Esophagus (tissue), 2 donors: Measurements from ENCODE around the gene BSDC1. TPM values are rescaled to one million over a fixed set of nuclear protein-coding genes. Genes with fewer than 3 reads are reported as not detected.
"Not testable (repeated sequence)": the region's sequence is repeated elsewhere in the genome, so short reads cannot be mapped to it uniquely, and the experiment has no call there.

ENCODE experiments used
- H3K27ac ChIP-seq, 2 donors: one replicate each; pipeline ENCODE4 v1.5.1; 2013; ENCODE audit warnings: low read depth in 2 of 2, mild to moderate bottlenecking in 2 of 2, inconsistent platforms in 1 of 2, low read length in 1 of 2, moderate library complexity in 1 of 2
- H3K27me3 ChIP-seq, 2 donors: one replicate each; pipeline ENCODE4 v1.6.1; 2013; ENCODE audit warnings: low read length in 2 of 2, control low read depth in 1 of 2, mild to moderate bottlenecking in 1 of 2; ENCODE audit not compliant: insufficient read depth in 2 of 2, control insufficient read depth in 1 of 2
- H3K36me3 ChIP-seq, 2 donors: one replicate each; pipeline ENCODE4 v1.6.1; 2013; ENCODE audit warnings: low read length in 1 of 2; ENCODE audit not compliant: control insufficient read depth in 2 of 2, insufficient read depth in 2 of 2
- H3K4me1 ChIP-seq, 2 donors: one replicate each; pipeline ENCODE4 v1.6.1; 2013; ENCODE audit warnings: low read length in 1 of 2; ENCODE audit not compliant: control insufficient read depth in 2 of 2, insufficient read depth in 2 of 2
- H3K4me3 ChIP-seq, 2 donors: one replicate each; pipeline ENCODE4 v1.5.1; 2013; ENCODE audit warnings: low read length in 2 of 2, mild to moderate bottlenecking in 2 of 2, low read depth in 1 of 2, moderate library complexity in 1 of 2
- H3K9me3 ChIP-seq, 2 donors: one replicate each; pipeline ENCODE4 v1.6.1; 2013; ENCODE audit warnings: mild to moderate bottlenecking in 2 of 2, low read depth in 1 of 2, low read length in 1 of 2, moderate library complexity in 1 of 2; ENCODE audit not compliant: control insufficient read depth in 2 of 2, insufficient read depth in 1 of 2
- WGBS, 2 donors: extraction: QIAGEN DNeasy Blood & Tissue Kit; methylation state at CpG; one replicate each; pipeline ENCODE4 v1.1.7; 2013; 5-methylcytosine and 5-hydroxymethylcytosine counted together
- polyA plus RNA-seq, 2 donors: library from polyadenylated mRNA; stranded (reverse); fragments of 200-250 nt; gene quantifications; one replicate each; pipeline ENCODE4 v1.2.3, GENCODE V29; 2013
- donor health status: healthy with polysubstance abuse.
- donor health status: Bipolar disorder and iron deficiency.

The BSDC1 gene
- polyA plus RNA-seq, 2 donors = 24.1 to 26.9 TPM

DNA sequence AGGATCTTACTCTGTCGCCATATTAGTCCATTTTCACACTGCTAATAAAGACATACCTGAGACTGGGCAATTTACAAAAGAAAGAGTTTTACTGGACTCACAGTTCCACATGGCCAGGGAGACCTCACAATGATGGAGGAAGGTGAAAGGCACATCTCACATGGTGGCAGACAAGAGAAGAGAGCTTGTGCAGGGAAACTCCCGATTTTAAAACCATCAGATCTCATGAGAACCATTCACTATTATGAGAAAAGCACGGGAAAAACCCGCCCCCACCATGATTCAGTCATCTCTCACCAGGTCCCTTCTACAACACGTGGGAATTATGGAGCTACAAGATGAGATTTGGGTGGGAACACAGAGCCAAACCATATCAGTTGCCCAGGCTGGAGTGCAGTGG is 2.3 kb upstream of the BSDC1 start:
- H3K36me3 ChIP-seq, H3K9me3 ChIP-seq, H3K27ac ChIP-seq, H3K27me3 ChIP-seq, H3K4me3 ChIP-seq, H3K4me1 ChIP-seq: not testable (repeated sequence)
- 87% methylated on average over 5 of the region's 5 CpGs for WGBS, 2 donors

GRCh38 chr1:32394890-32395432 is 720 bp upstream of the BSDC1 start:
- peaks cover 0 to 4% of the 10 kb centered on the region in 2 donors for H3K36me3 ChIP-seq
- 1 to 5% methylated on average over 14 of the region's 14 CpGs for WGBS, 2 donors
- no peaks in the 10 kb centered on the region for H3K9me3 ChIP-seq
- H3K4me1 ChIP-seq = peaks cover 0 to 4% of the 10 kb centered on the region in 2 donors
- peak overlapping the region; percentile 98 for H3K4me3 ChIP-seq
- H3K27ac ChIP-seq = peak overlapping the region; percentile 95 to 99
- no peaks in the 10 kb centered on the region for H3K27me3 ChIP-seq

DNA sequence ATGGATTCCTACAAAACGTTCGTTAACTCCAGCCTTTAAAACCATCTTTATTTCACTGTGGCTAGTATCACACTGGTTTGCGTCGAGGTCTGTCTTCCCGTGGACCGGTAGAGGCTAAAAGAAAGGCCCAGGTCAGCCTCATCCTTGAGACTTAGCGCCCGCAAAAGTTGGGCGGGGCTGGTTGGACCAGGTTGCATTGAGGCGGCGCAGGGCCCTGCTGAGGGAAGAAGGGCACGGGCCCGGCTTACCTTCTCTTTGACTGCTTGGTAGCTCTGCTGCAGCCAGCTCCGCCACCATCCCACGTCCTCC is 455 bp downstream of the BSDC1 start:
- Histone ChIP-seq H3K27ac (peak overlapping the region; percentile 86 to 98), H3K9me3 (no peaks in the 10 kb centered on the region), H3K27me3 (no peaks in the 10 kb centered on the region), H3K4me1 (peaks cover 0 to 4% of the 10 kb centered on the region in 2 donors), H3K4me3 (peak overlapping the region; percentile 98), H3K36me3 (peaks cover 0 to 8% of the 10 kb centered on the region in 2 donors)
- 1 to 3% methylated on average over 15 of the region's 15 CpGs for WGBS, 2 donors

DNA sequence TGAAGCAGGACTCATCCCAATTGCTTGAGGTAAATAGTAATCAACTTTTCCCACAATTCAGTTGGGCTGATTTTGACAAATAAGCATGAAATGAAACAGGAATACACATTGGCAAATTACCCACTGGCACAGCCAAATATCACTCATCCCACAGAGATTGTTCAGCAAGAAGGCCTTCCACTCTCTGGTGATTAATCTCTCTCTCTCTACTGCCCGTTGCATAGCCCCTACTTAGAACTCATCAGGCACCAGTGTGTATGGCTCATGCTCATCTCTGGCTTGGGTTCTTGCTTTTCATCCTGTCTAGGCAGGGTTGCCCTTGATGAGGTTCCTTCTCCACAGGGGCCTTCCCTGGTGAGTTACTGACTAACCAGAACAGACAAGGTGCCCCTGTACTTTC is 1.1 kb downstream of the BSDC1 start:
- Histone ChIP-seq H3K36me3 (peaks cover 0 to 8% of the 10 kb centered on the region in 2 donors), H3K9me3 (no peaks in the 10 kb centered on the region), H3K27me3 (no peaks in the 10 kb centered on the region), H3K4me1 (peaks cover 0 to 4% of the 10 kb centered on the region in 2 donors), H3K4me3 (peak overlapping the region in 1 of 2 donors; percentile 98), H3K27ac (no peak overlapping the region)
- 50 to 61% methylated on average over 1 of the region's 1 CpG for WGBS, 2 donors

GRCh38 chr1:32392325-32392724 is 1.9 kb downstream of the BSDC1 start:
- Histone ChIP-seq H3K36me3 (peaks cover 0 to 8% of the 10 kb centered on the region in 2 donors), H3K27ac (no peak overlapping the region), H3K4me3 (no peak overlapping the region), H3K4me1 (peaks cover 0 to 4% of the 10 kb centered on the region in 2 donors), H3K9me3 (no peaks in the 10 kb centered on the region), H3K27me3 (no peaks in the 10 kb centered on the region)
- WGBS, 2 donors = 64 to 65% methylated on average over 3 of the region's 3 CpGs

DNA sequence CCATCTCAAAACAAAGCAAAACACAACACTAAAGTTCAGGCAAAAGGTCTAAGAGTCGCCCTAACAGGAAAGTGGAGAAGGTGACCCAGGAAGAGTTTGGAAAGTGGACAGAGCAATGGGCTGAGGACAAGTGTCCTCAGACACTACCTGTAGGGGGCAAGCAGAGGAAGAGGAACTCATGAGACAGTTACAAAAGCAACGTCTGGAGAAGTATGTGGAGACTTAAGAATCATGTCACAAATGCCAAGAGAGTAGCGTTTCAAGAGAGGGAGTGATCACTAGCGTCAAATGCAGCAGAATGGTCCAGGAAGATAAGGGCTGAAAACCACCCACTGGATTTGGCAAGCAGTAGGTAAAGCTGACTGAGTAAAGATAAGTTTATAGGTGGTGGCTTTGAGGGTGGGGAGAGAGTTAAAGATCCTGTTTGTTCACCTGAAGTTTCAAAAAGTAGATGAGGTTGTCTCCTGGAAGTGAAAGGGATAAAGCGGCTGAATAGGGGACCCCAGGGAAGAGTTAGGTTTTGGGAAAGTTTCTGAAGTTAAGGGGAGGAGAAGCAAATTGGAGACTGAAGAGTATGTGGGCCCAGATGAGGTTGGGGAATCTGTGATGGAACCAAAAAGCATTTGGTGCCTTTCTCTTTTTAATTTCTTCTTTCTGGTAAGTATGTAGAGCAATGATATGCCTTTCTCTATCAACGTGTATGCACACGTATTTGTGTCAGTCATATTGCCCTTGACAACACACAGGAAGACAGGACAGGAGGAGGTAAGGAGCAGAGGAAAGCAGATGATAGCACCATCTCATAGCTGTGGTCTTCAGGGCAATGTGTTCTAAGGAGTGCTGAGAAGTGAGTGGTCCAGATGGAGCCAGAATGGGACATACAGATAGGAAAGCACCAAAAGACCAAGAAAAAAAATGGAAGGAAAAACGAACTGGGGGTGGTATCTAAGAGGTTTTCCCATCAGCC is 3.1 kb downstream of the BSDC1 start:
- Histone ChIP-seq H3K27me3 (no peaks in the 10 kb centered on the region), H3K4me1 (peaks cover 0 to 4% of the 10 kb centered on the region in 2 donors), H3K27ac (no peak overlapping the region), H3K9me3 (no peaks in the 10 kb centered on the region), H3K36me3 (peaks cover 6 to 11% of the 10 kb centered on the region in 2 donors), H3K4me3 (no peak overlapping the region)
- 66% methylated on average over 8 of the region's 8 CpGs for WGBS, 2 donors

GRCh38 chr1:32388641-32389040 is 5.6 kb downstream of the BSDC1 start:
- Histone ChIP-seq H3K36me3 (peaks cover 6 to 17% of the 10 kb centered on the region in 2 donors), H3K27ac (no peak overlapping the region), H3K9me3 (no peaks in the 10 kb centered on the region), H3K27me3 (no peaks in the 10 kb centered on the region), H3K4me1 (peaks cover 0 to 4% of the 10 kb centered on the region in 2 donors), H3K4me3 (no peak overlapping the region)
- 86 to 87% methylated on average over 6 of the region's 6 CpGs for WGBS, 2 donors

- H3K4me3 ChIP-seq = no peak overlapping the region
- peaks cover 6 to 18% of the 10 kb centered on the region in 2 donors for H3K36me3 ChIP-seq
- no peaks in the 10 kb centered on the region for H3K9me3 ChIP-seq
- H3K27ac ChIP-seq = no peak overlapping the region
- no peaks in the 10 kb centered on the region for H3K4me1 ChIP-seq
- no peaks in the 10 kb centered on the region for H3K27me3 ChIP-seq
- WGBS, 2 donors = 90 to 93% methylated on average over 13 of the region's 13 CpGs
Measured at GRCh38 chr1:32386676-32387392, 7.4 kb downstream of the BSDC1 start.

DNA sequence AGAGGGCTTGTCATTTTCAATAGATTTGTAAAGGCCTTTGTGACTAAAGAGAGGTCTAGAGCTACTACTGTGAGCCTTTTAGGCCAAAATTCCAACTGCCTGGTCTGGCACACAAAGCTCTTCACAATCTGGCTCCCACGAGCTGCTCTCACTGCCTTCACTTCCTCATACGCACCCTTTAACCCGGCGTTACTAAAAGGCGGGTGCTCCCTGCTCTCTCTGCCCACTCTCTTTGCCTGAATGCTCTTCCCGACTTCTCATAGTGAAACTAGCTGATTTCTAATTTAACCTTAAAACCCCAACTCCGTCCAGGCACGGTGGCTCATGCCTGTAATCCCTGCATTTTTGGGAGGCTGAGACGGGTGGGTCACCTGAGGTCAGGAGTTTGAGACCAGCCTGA is 14.2 kb downstream of the BSDC1 start:
- no peaks in the 10 kb centered on the region for H3K27me3 ChIP-seq
- no peaks in the 10 kb centered on the region for H3K9me3 ChIP-seq
- H3K36me3 ChIP-seq = peaks cover 32 to 46% of the 10 kb centered on the region in 2 donors
- no peak overlapping the region for H3K4me3 ChIP-seq
- no peak overlapping the region for H3K27ac ChIP-seq
- no peaks in the 10 kb centered on the region for H3K4me1 ChIP-seq
- WGBS, 2 donors = 93 to 94% methylated on average over 9 of the region's 9 CpGs
